HCT116 (cell line): Measurements from ENCODE around the gene PACS2. TPM values are rescaled to one million over a fixed set of nuclear protein-coding genes. Genes with fewer than 3 reads are reported as not detected.

ENCODE experiments used
- ATAC-seq: fragments of 200-7000 bp; cut with Tn5 transposase; 2 replicates; pipeline ENCODE4 v1.9.1; 2020; ENCODE audit warnings: mild to moderate bottlenecking, moderate library complexity
- BruUV-seq: library from RNA; stranded (reverse); fragments of 400-500 nt; replicated peaks from 2 replicates; lab custom pipeline; 2021; lab: Mats Ljungman, UMichigan
- CTCF ChIA-PET: fragments of 300-600 bp; sonication (Branson Sonifier 250); formaldehyde crosslinking; loops from one replicate; lab custom pipeline; 2021; ENCODE audit warnings: antibody characterized with exemption; lab: Charles Lee
- POLR2A ChIA-PET: fragments of 300-600, 350-600 bp; sonication (Branson Sonifier 250); formaldehyde crosslinking; loops from one replicate; lab custom pipeline; 2021; ENCODE audit warnings: antibody characterized with exemption; lab: Charles Lee
- RAD21 ChIA-PET, 2 experiments: fragments of 300-600 bp; sonication (Branson Sonifier 250); formaldehyde crosslinking; loops; one replicate each; lab custom pipeline; 2023; ENCODE audit warnings: low total read pairs in 2 of 2; ENCODE audit not compliant: uncharacterized antibody in 2 of 2, unreplicated experiment in 2 of 2, low non-redundant PET in 1 of 2; lab: Charles Lee
- DNase-seq: peaks from one replicate; pipeline ENCODE4 v3.0.0-alpha.2; 2010; ENCODE audit warnings: low read depth, low spot score
- H2AFZ ChIP-seq: fragments of 200-600 bp; shearing (Covaris generic), sonication (generic); 2 replicates; pipeline ENCODE4 v1.6.1; 2017; ENCODE audit warnings: low read depth, mixed run types, mixed read lengths, antibody characterized with exemption, low read length; ENCODE audit not compliant: poor library complexity, severe bottlenecking
- H3K27ac ChIP-seq: 2 replicates; pipeline ENCODE4 v1.5.1; 2012; ENCODE audit warnings: low read depth, low read length
- H3K27me3 ChIP-seq: fragments of 200-600 bp; sonication (generic); 2 replicates; pipeline ENCODE4 v1.6.1; 2016; ENCODE audit warnings: mixed run types, low read length, mixed read lengths; ENCODE audit not compliant: insufficient read depth
- H3K36me3 ChIP-seq, 2 experiments: fragments of 200-500 bp in 1 of 2; fragments of 200-600 bp in 1 of 2; sonication (Bioruptor generic) in 1 of 2; sonication (generic) in 1 of 2; 2 replicates each; pipeline versions ENCODE4 v1.5.1 to v1.6.1; 2014 to 2016; ENCODE audit warnings: low read length in 2 of 2, inconsistent platforms in 1 of 2, mixed read lengths in 1 of 2, mixed run types in 1 of 2; ENCODE audit not compliant: insufficient read depth in 2 of 2, control insufficient read depth in 1 of 2
- H3K4me1 ChIP-seq, 2 experiments: fragments of 200-600 bp in 1 of 2; sonication (generic) in 1 of 2; 2 replicates each; pipeline versions ENCODE4 v1.5.1 to v1.6.1; 2012 to 2017; ENCODE audit warnings: low read length in 2 of 2, inconsistent platforms in 1 of 2, mild to moderate bottlenecking in 1 of 2, mixed read lengths in 1 of 2, mixed run types in 1 of 2, moderate library complexity in 1 of 2; ENCODE audit not compliant: insufficient read depth in 2 of 2, control insufficient read depth in 1 of 2
- H3K4me2 ChIP-seq: fragments of 200-600 bp; sonication (generic); 2 replicates; pipeline ENCODE4 v1.6.1; 2017; ENCODE audit warnings: mixed run types, low read length, mixed read lengths
- H3K4me3 ChIP-seq, 2 experiments: fragments of 200-600 bp in 1 of 2; sonication (generic) in 1 of 2; replicated peaks in 1 of 2; 2 replicates each; pipeline ENCODE4 v1.5.1; 2011 to 2016; ENCODE audit warnings: low read length in 2 of 2, control low read depth in 1 of 2, low read depth in 1 of 2, mild to moderate bottlenecking in 1 of 2, mixed read lengths in 1 of 2, mixed run types in 1 of 2
- H3K79me2 ChIP-seq: fragments of 200-600 bp; sonication (generic); 2 replicates; pipeline ENCODE4 v1.6.1; 2017; ENCODE audit warnings: mild to moderate bottlenecking, mixed run types, low read length, moderate library complexity, mixed read lengths; ENCODE audit not compliant: insufficient read depth
- H3K9ac ChIP-seq: fragments of 200-600 bp; sonication (generic); 2 replicates; pipeline ENCODE4 v1.6.1; 2016; ENCODE audit warnings: low read length, mixed read lengths
- H3K9me2 ChIP-seq: fragments of 200-600 bp; sonication (generic), shearing (Covaris generic); 2 replicates; pipeline ENCODE4 v1.6.1; 2017; ENCODE audit warnings: mixed run types, mild to moderate bottlenecking, moderate library complexity; ENCODE audit not compliant: insufficient read depth
- H3K9me3 ChIP-seq, 2 experiments: fragments of 200-500 bp in 1 of 2; fragments of 200-600 bp in 1 of 2; sonication (Bioruptor generic) in 1 of 2; sonication (generic) in 1 of 2; 2 replicates each; pipeline ENCODE4 v1.6.1; 2014 to 2017; ENCODE audit warnings: low read length in 2 of 2, mixed read lengths in 2 of 2, inconsistent platforms in 1 of 2, low read depth in 1 of 2, mild to moderate bottlenecking in 1 of 2, mixed run types in 1 of 2, moderate library complexity in 1 of 2; ENCODE audit not compliant: control insufficient read depth in 1 of 2, insufficient read depth in 1 of 2
- H4K20me1 ChIP-seq: fragments of 200-600 bp; sonication (generic), shearing (Covaris generic); 2 replicates; pipeline ENCODE4 v1.6.1; 2017; ENCODE audit warnings: mixed run types, mild to moderate bottlenecking, moderate library complexity; ENCODE audit not compliant: insufficient read depth
- EGR1 ChIP-seq: IDR thresholded peaks from 2 replicates; pipeline ENCODE4 v1.6.1; 2012; ENCODE audit warnings: low read depth
- EZH2phosphoT487 ChIP-seq: fragments of 200-600 bp; IDR thresholded peaks from 2 replicates; pipeline ENCODE4 v1.6.1; 2018; ENCODE audit warnings: antibody characterized with exemption, borderline replicate concordance
- SIN3A ChIP-seq: IDR thresholded peaks from 2 replicates; pipeline ENCODE4 v1.6.1; 2012; ENCODE audit warnings: low read depth
- SP1 ChIP-seq: IDR thresholded peaks from 2 replicates; pipeline ENCODE4 v1.6.1; 2012; ENCODE audit warnings: low read depth
- ZNF274 ChIP-seq: fragments of 200-500 bp; sonication (Bioruptor generic); IDR thresholded peaks from 2 replicates; pipeline ENCODE4 v1.6.1; 2014; ENCODE audit warnings: mild to moderate bottlenecking, low read depth, low read length, inconsistent platforms
- intact Hi-C: fragments of 100-400 bp; cut with micrococcal nuclease; formaldehyde crosslinking; loops from 2 replicates; pipeline ENCODE4 v1.10.0; 2022
- total RNA-seq: library from RNA; stranded (reverse); gene quantifications from one replicate; pipeline ENCODE4 v1.2.1, GENCODE V29; 2021; ENCODE audit not compliant: unreplicated experiment
- TF ChIP-seq, protein P1 (sequence below): IDR thresholded peaks from 2 replicates; pipeline ENCODE4 v1.6.1; 2012
- TF ChIP-seq, protein P2 (sequence below), 3 experiments: fragments of 200-600 bp in 1 of 3; sonication (generic) in 1 of 3; IDR thresholded peaks in 2 of 3; conservative IDR thresholded peaks in 1 of 3; 2 replicates each; pipeline ENCODE4 v1.5.1; 2012 to 2017; ENCODE audit warnings: low read depth in 2 of 3, low read length in 2 of 3, antibody characterized with exemption in 1 of 3, borderline replicate concordance in 1 of 3, control low read depth in 1 of 3, mild to moderate bottlenecking in 1 of 3, mixed read lengths in 1 of 3, mixed run types in 1 of 3, moderate library complexity in 1 of 3; ENCODE audit not compliant: insufficient read depth in 1 of 3
- TF ChIP-seq, protein P3 (sequence below): IDR thresholded peaks from 2 replicates; pipeline ENCODE4 v1.6.1; 2012; ENCODE audit warnings: low read depth

Gene PACS2
- total RNA-seq, 1 experiment from 2014 or later, result 75.5 TPM

DNA sequence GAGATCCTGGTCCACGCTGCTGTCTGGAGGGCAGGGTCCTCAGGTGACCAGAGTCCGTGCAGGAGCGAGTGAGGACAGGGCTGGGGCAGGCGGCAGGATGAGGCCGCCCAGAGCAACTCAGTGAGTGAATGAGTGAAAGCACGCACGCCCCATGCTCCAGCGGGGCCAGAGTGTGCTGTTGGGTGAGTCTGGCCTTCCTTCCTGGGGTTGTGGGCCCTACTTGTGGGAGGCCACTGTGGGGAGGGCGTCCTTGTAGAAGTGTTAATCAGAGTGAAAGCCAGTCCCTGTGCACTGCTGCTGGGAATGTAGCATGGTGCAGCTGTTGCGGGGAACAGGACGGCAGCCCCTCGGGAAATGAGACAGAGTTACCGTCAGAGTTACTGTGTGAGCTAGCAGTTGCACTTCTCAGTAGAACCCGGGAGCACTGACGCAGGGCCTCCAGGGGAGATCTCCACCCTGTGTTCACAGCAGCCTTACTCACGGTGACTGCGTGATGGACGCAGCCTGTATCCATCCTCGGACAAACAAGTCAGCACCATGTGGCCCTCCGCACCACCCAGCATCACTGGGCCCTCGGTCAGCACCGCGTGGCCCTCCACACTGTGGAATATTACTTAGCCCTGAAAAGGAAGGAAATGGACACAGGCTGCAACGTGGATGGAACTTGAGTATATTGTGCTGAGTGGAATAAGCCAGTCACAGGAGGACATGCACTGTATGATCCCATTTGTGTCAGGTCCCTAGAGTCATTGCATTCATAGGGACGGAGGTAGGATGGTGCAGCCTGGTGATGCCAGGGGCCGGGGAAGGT is 22.1 kb downstream of the PACS2 start:
- Histone ChIP-seq H3K27me3 (no peaks in the 10 kb centered on the region), H3K36me3 (no peaks in the 10 kb centered on the region), H4K20me1 (no peaks in the 10 kb centered on the region), H3K4me1 (no peaks in the 10 kb centered on the region), H2AFZ (no peak overlapping the region), H3K27ac (no peak overlapping the region; the same call in 1 of the 2 replicates), H3K9me3 (no peaks in the 10 kb centered on the region), H3K4me3 (no peak overlapping the region), H3K9ac (no peak overlapping the region), H3K9me2 (no peaks in the 10 kb centered on the region), H3K79me2 (peaks cover 30% of the 10 kb centered on the region; the same call in 1 of the 2 replicates), H3K4me2 (no peak overlapping the region)
- DNase-seq, result no peak
- no peak for ATAC-seq
- TF ChIP-seq EZH2phosphoT487 (no peak), EGR1 (no peak), ZNF274 (no peak), SP1 (no peak), SIN3A (no peak)
- TF ChIP-seq, protein P1, sequence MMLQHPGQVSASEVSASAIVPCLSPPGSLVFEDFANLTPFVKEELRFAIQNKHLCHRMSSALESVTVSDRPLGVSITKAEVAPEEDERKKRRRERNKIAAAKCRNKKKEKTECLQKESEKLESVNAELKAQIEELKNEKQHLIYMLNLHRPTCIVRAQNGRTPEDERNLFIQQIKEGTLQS, result no peak
- TF ChIP-seq, protein P2, sequence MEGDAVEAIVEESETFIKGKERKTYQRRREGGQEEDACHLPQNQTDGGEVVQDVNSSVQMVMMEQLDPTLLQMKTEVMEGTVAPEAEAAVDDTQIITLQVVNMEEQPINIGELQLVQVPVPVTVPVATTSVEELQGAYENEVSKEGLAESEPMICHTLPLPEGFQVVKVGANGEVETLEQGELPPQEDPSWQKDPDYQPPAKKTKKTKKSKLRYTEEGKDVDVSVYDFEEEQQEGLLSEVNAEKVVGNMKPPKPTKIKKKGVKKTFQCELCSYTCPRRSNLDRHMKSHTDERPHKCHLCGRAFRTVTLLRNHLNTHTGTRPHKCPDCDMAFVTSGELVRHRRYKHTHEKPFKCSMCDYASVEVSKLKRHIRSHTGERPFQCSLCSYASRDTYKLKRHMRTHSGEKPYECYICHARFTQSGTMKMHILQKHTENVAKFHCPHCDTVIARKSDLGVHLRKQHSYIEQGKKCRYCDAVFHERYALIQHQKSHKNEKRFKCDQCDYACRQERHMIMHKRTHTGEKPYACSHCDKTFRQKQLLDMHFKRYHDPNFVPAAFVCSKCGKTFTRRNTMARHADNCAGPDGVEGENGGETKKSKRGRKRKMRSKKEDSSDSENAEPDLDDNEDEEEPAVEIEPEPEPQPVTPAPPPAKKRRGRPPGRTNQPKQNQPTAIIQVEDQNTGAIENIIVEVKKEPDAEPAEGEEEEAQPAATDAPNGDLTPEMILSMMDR (IDR thresholded peaks at IDR 0.05 in 2 of 3, conservative IDR thresholded peaks at IDR 0.05 in 1 of 3; ENCODE audit: borderline replicate concordance in 1 of 3, insufficient read depth in 1 of 3, low read depth in 2 of 3, low read length in 2 of 3), result no peak
- TF ChIP-seq, protein P3, sequence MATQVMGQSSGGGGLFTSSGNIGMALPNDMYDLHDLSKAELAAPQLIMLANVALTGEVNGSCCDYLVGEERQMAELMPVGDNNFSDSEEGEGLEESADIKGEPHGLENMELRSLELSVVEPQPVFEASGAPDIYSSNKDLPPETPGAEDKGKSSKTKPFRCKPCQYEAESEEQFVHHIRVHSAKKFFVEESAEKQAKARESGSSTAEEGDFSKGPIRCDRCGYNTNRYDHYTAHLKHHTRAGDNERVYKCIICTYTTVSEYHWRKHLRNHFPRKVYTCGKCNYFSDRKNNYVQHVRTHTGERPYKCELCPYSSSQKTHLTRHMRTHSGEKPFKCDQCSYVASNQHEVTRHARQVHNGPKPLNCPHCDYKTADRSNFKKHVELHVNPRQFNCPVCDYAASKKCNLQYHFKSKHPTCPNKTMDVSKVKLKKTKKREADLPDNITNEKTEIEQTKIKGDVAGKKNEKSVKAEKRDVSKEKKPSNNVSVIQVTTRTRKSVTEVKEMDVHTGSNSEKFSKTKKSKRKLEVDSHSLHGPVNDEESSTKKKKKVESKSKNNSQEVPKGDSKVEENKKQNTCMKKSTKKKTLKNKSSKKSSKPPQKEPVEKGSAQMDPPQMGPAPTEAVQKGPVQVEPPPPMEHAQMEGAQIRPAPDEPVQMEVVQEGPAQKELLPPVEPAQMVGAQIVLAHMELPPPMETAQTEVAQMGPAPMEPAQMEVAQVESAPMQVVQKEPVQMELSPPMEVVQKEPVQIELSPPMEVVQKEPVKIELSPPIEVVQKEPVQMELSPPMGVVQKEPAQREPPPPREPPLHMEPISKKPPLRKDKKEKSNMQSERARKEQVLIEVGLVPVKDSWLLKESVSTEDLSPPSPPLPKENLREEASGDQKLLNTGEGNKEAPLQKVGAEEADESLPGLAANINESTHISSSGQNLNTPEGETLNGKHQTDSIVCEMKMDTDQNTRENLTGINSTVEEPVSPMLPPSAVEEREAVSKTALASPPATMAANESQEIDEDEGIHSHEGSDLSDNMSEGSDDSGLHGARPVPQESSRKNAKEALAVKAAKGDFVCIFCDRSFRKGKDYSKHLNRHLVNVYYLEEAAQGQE, result no peak
- intact Hi-C loops, result no loop called here
- CTCF ChIA-PET, result no interaction called here
- no TSS peak for BruUV-seq
- POLR2A ChIA-PET, result no interaction called here
- RAD21 ChIA-PET, result no interaction called here
